Measurements from ENCODE around the gene KIAA0232.

GRCh38 chr4:6905516-6906445, 123.3 kb downstream of the KIAA0232 start:
- TF ChIP-seq CTCF (IDR thresholded peaks at IDR 0.05) (no peak), POLR2A (IDR thresholded peaks at IDR 0.05) (no peak)
